ENCODE results near the gene PNPLA5.

Gene PNPLA5

DNA sequence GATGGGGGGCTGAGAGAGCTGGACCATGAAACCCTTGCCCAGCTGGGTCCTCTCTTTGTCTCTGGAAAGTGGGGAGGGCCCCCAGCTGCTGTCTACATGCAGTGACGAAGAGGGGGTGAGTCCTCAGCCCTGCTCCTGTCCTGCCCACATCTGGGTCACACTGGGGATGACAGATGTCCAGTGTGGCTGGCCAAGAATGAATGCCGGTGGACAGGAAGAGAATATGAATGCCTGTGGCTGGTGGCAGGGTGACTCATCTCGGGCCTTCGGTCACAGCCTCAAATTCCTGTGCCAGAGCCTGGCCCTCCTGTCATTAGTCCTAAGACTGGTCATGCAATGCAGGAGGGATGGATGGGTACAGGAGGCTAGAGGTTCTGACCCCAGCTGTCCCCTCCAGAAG lies 29.6 kb upstream of the PNPLA5 start:
- peaks cover 15% of the 10 kb centered on the region for H3K27me3 Mint-ChIP-seq (ENCODE audit: low read depth)
- peaks cover 6% of the 10 kb centered on the region for H3K4me1 Mint-ChIP-seq
- no peak overlapping the region for H3K27ac Mint-ChIP-seq
- no peak overlapping the region for H3K4me3 Mint-ChIP-seq
- H3K9me3 Mint-ChIP-seq: no peaks in the 10 kb centered on the region
- H3K36me3 Mint-ChIP-seq (ENCODE audit: low read depth): no peaks in the 10 kb centered on the region
- TF ChIP-seq, protein P1, sequence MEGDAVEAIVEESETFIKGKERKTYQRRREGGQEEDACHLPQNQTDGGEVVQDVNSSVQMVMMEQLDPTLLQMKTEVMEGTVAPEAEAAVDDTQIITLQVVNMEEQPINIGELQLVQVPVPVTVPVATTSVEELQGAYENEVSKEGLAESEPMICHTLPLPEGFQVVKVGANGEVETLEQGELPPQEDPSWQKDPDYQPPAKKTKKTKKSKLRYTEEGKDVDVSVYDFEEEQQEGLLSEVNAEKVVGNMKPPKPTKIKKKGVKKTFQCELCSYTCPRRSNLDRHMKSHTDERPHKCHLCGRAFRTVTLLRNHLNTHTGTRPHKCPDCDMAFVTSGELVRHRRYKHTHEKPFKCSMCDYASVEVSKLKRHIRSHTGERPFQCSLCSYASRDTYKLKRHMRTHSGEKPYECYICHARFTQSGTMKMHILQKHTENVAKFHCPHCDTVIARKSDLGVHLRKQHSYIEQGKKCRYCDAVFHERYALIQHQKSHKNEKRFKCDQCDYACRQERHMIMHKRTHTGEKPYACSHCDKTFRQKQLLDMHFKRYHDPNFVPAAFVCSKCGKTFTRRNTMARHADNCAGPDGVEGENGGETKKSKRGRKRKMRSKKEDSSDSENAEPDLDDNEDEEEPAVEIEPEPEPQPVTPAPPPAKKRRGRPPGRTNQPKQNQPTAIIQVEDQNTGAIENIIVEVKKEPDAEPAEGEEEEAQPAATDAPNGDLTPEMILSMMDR (IDR thresholded peaks at IDR 0.05; ENCODE audit: unreplicated experiment in 3 of 3): no peak

DNA sequence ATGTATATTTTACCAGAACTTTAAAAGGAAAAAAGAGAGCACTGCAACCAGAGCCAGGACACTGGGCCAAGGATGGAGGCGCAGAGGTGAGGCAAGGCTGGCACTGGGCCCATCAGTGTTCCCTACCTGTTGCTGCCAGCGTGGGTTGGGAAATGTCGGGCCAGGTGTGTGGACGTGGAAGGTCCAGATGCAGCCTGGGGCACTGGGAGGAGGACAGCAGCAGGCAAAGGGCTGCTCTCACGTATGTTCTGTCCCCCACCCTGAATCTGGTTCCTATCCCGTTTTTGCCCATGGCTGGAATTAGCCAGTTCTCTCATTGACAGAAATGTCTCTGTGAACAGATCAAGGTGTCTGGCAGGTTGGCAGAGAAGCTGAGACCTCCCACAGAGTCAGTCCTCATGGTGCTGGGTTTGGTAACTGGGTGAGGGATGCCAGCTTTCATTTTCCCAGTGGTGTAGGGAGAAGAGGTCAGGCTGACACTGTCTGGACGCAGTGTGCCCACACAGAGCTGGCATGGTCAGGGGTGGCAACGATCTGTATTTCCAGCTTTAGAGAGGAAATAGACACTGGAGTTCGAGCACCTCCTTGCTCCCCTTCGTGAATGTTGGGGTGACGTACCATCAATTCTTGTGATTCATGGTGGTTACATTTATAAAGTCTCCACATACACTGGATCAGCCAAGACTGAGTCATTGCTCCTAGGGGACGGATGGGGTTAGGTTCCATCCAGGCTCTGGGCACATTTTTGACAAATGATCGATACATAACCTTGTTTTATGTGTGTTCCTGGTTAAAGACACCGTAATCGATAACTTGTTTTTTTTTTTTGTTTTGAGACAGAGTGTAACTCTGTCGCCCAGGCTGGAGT lies 27.5 kb upstream of the PNPLA5 start:
- H3K9me3 Mint-ChIP-seq: no peaks in the 10 kb centered on the region
- H3K4me3 Mint-ChIP-seq: no peak overlapping the region
- TF ChIP-seq, protein P1 (IDR thresholded peaks at IDR 0.05; ENCODE audit: unreplicated experiment in 3 of 3): no peak
- H3K36me3 Mint-ChIP-seq (ENCODE audit: low read depth): no peaks in the 10 kb centered on the region
- peaks cover 6% of the 10 kb centered on the region for H3K4me1 Mint-ChIP-seq
- peaks cover 14% of the 10 kb centered on the region for H3K27me3 Mint-ChIP-seq (ENCODE audit: low read depth)
- no peak overlapping the region for H3K27ac Mint-ChIP-seq

DNA sequence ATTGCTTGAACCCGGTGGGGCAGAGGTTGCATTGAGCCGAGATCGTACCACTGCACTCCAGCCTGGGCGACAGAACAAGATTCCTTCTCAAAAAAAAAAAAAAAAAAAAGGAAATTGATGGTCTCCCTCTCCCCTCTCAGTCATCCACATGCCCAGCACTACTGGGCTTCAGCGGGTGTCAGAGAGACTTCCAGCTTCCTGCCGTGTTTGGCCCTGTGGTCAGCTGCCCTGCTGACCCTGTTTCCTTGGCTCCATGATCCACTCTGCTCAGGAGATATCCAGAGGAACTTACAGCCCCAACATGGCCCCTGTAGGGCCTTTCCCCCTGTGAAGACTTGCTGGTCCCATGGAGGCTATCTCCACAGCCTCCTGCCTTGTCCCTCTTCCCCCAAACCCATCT lies 25.7 kb upstream of the PNPLA5 start:
- H3K27ac Mint-ChIP-seq: no peak overlapping the region
- TF ChIP-seq, protein P1 (IDR thresholded peaks at IDR 0.05; ENCODE audit: unreplicated experiment in 3 of 3): no peak
- peaks cover 24% of the 10 kb centered on the region for H3K27me3 Mint-ChIP-seq (ENCODE audit: low read depth)
- no peaks in the 10 kb centered on the region for H3K36me3 Mint-ChIP-seq (ENCODE audit: low read depth)
- H3K9me3 Mint-ChIP-seq: peaks cover 3% of the 10 kb centered on the region
- H3K4me3 Mint-ChIP-seq: no peak overlapping the region
- H3K4me1 Mint-ChIP-seq: no peaks in the 10 kb centered on the region

DNA sequence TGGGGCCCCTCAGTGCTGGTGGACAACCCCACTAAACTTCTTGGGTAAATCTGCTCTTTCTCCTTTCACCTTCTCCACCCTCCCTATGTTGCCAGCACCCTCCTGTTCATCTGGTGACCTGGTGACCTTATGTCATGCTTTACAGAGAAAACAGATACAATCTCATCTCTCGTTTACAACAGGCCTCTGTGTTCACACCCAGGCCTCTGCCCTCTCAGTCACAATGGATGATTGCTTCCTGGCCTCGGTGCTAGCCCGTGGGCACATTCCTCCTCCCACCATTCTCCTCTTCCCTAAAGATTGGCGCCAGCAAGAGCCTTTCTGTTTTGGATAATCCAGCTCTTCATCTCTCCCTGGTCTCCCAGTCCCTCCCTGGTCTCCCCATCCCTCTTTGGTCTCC lies 19.5 kb upstream of the PNPLA5 start:
- Mint-ChIP-seq H3K9me3 (peaks cover 3% of the 10 kb centered on the region), H3K27me3 (ENCODE audit: low read depth) (peaks cover 56% of the 10 kb centered on the region), H3K27ac (no peak overlapping the region), H3K4me3 (no peak overlapping the region), H3K36me3 (ENCODE audit: low read depth) (no peaks in the 10 kb centered on the region), H3K4me1 (no peaks in the 10 kb centered on the region)
- TF ChIP-seq, protein P1 (IDR thresholded peaks at IDR 0.05; ENCODE audit: unreplicated experiment in 3 of 3): no peak

DNA sequence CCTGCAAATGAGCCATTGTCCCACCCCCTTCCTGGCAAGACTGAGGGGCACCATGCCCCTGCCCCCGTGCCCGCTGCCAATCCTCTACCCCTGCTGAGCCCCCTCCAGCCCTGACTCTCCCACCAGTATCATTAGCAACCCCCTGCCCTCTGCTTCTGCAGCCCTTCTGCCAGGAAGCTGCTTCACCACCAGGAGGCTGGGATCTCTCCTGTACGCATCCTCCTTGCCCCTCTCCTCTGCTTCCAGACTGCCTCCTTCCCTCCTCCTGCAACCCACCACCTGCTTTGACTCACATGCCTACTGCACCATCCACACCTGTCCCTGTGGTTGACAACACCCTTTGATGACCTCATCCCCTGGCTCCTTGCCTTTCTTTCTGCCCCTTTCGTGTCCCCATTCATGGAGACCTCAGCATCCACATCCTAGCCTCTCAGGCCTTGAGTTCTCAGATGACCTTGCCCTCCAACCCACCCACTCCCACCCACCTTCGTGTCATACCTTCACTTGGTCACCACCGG lies 18.4 kb upstream of the PNPLA5 start:
- peaks cover 3% of the 10 kb centered on the region for H3K9me3 Mint-ChIP-seq
- TF ChIP-seq, protein P1 (IDR thresholded peaks at IDR 0.05; ENCODE audit: unreplicated experiment in 3 of 3): no peak
- no peaks in the 10 kb centered on the region for H3K36me3 Mint-ChIP-seq (ENCODE audit: low read depth)
- no peaks in the 10 kb centered on the region for H3K4me1 Mint-ChIP-seq
- H3K27ac Mint-ChIP-seq: no peak overlapping the region
- peaks cover 56% of the 10 kb centered on the region for H3K27me3 Mint-ChIP-seq (ENCODE audit: low read depth)
- no peak overlapping the region for H3K4me3 Mint-ChIP-seq

DNA sequence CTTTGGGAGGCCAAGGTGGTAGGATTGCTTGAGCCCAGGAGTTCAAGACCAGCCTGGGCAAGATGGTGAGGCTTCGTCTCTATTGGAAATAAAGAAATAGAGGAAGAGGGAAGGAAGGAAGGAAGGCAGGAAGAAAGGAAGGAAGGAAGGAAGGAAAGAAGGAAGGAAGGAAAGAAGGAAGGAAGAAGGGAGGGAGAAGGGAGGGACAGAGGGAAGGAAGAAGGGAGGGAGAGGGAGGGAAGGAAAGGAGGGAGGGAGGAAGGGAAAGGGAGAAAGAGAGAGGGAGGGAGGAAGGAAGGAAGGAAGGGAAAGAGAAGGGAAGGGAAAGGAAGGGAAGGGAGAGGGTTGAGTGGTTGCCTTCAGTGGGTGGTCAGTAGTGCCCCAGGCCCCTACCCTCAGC lies 17.9 kb upstream of the PNPLA5 start:
- Mint-ChIP-seq H3K27me3 (ENCODE audit: low read depth) (peaks cover 56% of the 10 kb centered on the region), H3K36me3 (ENCODE audit: low read depth) (no peaks in the 10 kb centered on the region), H3K4me3 (no peak overlapping the region), H3K27ac (no peak overlapping the region), H3K9me3 (peaks cover 3% of the 10 kb centered on the region), H3K4me1 (no peaks in the 10 kb centered on the region)
- TF ChIP-seq, protein P1 (IDR thresholded peaks at IDR 0.05; ENCODE audit: unreplicated experiment in 3 of 3): no peak

All from nephron (organoid).